ENCODE data around the gene CFC1B.
"Not testable (repeated sequence)": the region's sequence is repeated elsewhere in the genome, so short reads cannot be mapped to it uniquely, and the experiment has no call there.

CFC1B gene

GRCh38 chr2:130520992-130521391 is at the start of gene CFC1B:
Gene CFC1B, plus strand, starts transcription at chr2:130521222. Its CDS starts 263 bp downstream, at chr2:130521485.
- not testable (repeated sequence) for DNase-seq

GRCh38 chr2:130491073-130491472 is 29.9 kb upstream of the CFC1B start:
- DNase-seq: not testable (repeated sequence)

GRCh38 chr2:130509228-130509627 is 11.8 kb upstream of the CFC1B start, which contains the start of gene POTEI:
Gene POTEI, minus strand, starts transcription at chr2:130509328. Its CDS starts 93 bp downstream, at chr2:130509235.
- not testable (repeated sequence) for DNase-seq

GRCh38 chr2:130510807-130511746 is 9.9 kb upstream of the CFC1B start:
- DNase-seq: not testable (repeated sequence)

GRCh38 chr2:130511747-130512451 is 9.1 kb upstream of the CFC1B start:
- DNase-seq: not testable (repeated sequence)

- DNase-seq: not testable (repeated sequence)
These were observed 2.4 kb upstream of the CFC1B start for GRCh38 chr2:130518516-130519106.

GRCh38 chr2:130522390-130522789 is 1.4 kb downstream of the CFC1B start:
- not testable (repeated sequence) for DNase-seq

- not testable (repeated sequence) for DNase-seq
These were observed 6.4 kb downstream of the CFC1B start for GRCh38 chr2:130527365-130527967.

GRCh38 chr2:130529545-130529944 is 8.5 kb downstream of the CFC1B start:
- not testable (repeated sequence) for DNase-seq

- DNase-seq: not testable (repeated sequence)
These were observed 9.2 kb downstream of the CFC1B start for GRCh38 chr2:130530212-130530611.

GRCh38 chr2:130531225-130531624 is 10.2 kb downstream of the CFC1B start:
- not testable (repeated sequence) for DNase-seq

- DNase-seq: not testable (repeated sequence)
These were observed 10.7 kb downstream of the CFC1B start for GRCh38 chr2:130531672-130532071.

- DNase-seq: not testable (repeated sequence)
These were observed 15.6 kb downstream of the CFC1B start for GRCh38 chr2:130536654-130537053.

GRCh38 chr2:130538271-130538670 is 17.2 kb downstream of the CFC1B start:
- not testable (repeated sequence) for DNase-seq

- DNase-seq: not testable (repeated sequence)
These were observed 21.8 kb downstream of the CFC1B start for GRCh38 chr2:130542789-130543188.

GRCh38 chr2:130543785-130544528 is 22.9 kb downstream of the CFC1B start:
- DNase-seq: not testable (repeated sequence)

- DNase-seq: not testable (repeated sequence)
These were observed 24.0 kb downstream of the CFC1B start for GRCh38 chr2:130544978-130545377.

- not testable (repeated sequence) for DNase-seq
These were observed 27.4 kb downstream of the CFC1B start for GRCh38 chr2:130548418-130548817.

- not testable (repeated sequence) for DNase-seq
These were observed 28.5 kb downstream of the CFC1B start for GRCh38 chr2:130549475-130549874.

GRCh38 chr2:130554178-130554577 is 33.2 kb downstream of the CFC1B start:
- DNase-seq: not testable (repeated sequence)

- DNase-seq: not testable (repeated sequence)
These were observed 35.4 kb downstream of the CFC1B start for GRCh38 chr2:130556441-130556840.

GRCh38 chr2:130566165-130566564 is 45.1 kb downstream of the CFC1B start:
- DNase-seq: not testable (repeated sequence)
